KOPT-K1 (cell line): Measurements from ENCODE around the gene ELAVL1.
"Not testable (repeated sequence)": the region's sequence is repeated elsewhere in the genome, so short reads cannot be mapped to it uniquely, and the experiment has no call there.

Experiments
- H3K27ac ChIP-seq: fragments of 200-600 bp; sonication (generic); 2 replicates; pipeline ENCODE4 v1.5.1; 2016; ENCODE audit warnings: antibody characterized with exemption, mild to moderate bottlenecking, low read depth, low read length; ENCODE audit not compliant: poor library complexity, severe bottlenecking
- H3K36me3 ChIP-seq: fragments of 200-600 bp; sonication (generic); 2 replicates; pipeline ENCODE4 v1.5.1; 2017; ENCODE audit warnings: antibody characterized with exemption, mild to moderate bottlenecking, low read length, moderate library complexity; ENCODE audit not compliant: insufficient read depth
- H3K9me3 ChIP-seq: fragments of 200-600 bp; sonication (generic); 2 replicates; pipeline ENCODE4 v1.5.1; 2017; ENCODE audit warnings: antibody characterized with exemption, low read length, mild to moderate bottlenecking; ENCODE audit not compliant: insufficient read depth, poor library complexity, severe bottlenecking

The ELAVL1 gene

DNA sequence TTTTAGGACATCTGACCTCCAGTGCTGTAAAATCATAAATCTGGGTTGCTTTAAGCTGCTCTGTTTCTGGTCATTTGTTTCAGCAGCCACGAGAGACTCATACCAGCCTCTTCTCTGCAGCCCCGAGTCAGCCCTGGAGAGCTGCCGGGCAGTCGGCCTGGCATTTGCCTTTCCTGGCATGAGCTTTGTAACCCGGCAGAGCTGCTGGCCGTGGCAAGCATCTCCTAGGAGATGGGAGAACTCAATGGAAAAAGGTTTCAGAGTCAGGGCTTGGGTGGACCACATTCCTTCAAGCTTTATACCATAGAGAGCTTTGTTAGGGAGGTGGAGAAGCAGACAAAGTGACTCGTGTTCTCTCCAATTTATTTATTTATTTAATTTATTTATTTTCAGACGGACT lies 25.5 kb upstream of the ELAVL1 start:
- Histone ChIP-seq H3K36me3 (no peaks in the 10 kb centered on the region), H3K9me3 (no peaks in the 10 kb centered on the region), H3K27ac (no peak overlapping the region)

DNA sequence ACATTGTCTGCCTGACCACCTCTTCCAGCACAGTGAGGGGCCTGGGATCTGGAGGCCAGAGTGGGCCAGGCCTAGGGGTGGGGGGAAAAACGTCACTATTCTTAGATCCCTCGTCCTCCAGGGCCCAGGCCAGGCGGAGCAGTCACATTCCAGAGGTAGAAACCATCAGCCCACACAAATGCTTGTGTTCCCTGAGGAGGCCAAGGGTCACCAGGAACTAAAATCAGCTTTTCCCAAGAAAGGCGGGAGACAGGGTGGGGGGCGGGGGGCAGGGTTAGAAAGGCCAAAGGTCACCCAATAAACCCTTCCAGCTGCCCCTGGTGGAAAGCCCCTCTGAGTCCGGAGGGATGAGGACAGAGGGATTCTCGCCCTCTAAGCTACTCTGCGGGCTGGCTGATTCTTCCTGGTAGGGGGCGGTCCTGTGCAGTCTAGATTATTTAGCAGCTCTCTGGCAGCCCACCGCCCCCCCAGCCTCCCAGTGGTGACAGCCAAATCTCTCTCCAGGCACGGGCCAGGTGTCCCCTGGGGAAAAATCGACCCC lies 23.6 kb upstream of the ELAVL1 start:
- Histone ChIP-seq H3K27ac (no peak overlapping the region), H3K9me3 (no peaks in the 10 kb centered on the region), H3K36me3 (no peaks in the 10 kb centered on the region)

DNA sequence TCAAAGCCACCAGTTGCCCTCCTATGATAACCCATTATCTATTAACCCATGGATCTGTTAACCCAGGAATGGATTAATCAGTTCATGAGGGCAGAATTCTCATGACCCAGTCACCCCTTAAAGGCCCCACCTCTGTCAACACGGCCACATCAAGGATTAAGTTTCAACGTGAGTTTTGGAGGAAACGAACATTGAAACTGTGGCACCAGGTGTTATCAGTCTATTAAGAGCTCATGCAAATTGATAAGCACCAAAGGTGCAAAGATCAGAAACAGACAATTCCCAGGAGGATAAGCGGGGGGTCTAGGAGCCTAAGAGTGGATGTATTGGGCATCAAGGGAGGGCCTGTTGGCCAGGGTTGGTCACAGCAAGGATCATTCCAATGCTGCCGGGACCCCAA lies 19.9 kb upstream of the ELAVL1 start:
- H3K27ac ChIP-seq, result no peak overlapping the region
- H3K36me3 ChIP-seq, result no peaks in the 10 kb centered on the region
- H3K9me3 ChIP-seq, result no peaks in the 10 kb centered on the region

DNA sequence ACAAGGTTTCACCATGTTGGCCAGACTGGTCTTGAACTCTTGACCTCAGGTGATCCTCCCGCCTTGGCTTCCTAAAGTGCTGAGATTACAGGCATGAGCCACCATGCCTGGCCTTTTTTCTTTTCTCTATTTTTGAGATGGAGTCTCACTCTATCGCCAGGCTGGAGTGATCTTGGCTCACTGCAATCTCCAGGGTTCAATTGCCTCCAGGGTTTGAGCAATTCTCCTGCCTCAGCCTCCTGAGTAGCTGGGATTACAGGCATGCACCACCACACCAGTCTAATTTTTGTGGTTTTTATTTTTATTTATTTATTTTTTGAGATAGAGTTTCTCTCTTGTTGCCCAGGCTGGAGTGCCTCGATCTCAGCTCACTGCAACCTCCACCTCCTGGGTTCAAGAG lies 18.8 kb upstream of the ELAVL1 start:
- H3K9me3 ChIP-seq, H3K27ac ChIP-seq: not testable (repeated sequence)

DNA sequence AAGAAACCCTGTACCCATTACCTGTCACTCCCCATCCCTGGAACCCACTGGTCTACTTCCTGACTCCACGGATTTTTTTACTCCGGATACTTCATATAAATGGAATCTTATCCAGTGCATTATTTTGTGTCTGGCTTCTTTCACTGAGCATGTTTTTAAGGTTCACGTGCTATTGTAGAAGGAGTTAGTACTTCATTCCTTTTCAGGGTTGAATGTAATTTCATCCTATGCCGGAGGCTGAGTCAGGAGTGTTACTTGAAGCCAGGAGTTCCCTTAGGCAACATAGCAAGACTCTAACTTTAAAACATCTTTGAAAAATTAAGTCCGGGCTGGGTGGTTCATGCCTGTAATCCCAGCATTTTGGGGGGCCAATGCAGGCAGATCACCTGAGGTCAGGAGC lies 17.9 kb upstream of the ELAVL1 start:
- Histone ChIP-seq H3K9me3 (no peaks in the 10 kb centered on the region), H3K27ac (no peak overlapping the region), H3K36me3 (no peaks in the 10 kb centered on the region)

More for the DNA sequence above, 18.8 kb upstream of the ELAVL1 start:
- not testable (repeated sequence) for H3K36me3 ChIP-seq

DNA sequence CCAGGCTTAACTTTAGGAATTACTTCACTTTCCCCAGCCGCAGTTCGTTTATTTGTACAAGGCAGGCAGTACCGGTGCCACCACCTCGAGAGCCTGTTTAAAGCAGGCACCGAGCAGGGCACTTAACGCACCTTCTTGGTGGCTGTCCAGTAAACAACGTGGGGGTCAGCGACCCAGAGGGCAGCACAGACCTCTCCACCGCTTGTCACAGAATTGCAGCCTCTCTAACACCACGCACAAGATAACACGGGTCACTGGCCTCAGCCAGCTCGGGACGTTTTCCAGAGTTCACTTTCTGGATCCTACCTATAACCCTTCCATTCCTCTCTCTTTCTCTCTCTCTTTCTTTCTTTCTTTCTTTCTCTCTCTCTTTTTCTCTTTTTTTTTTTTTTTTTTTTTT lies 16.8 kb upstream of the ELAVL1 start:
- H3K27ac ChIP-seq, result no peak overlapping the region
- H3K9me3 ChIP-seq, result no peaks in the 10 kb centered on the region
- no peaks in the 10 kb centered on the region for H3K36me3 ChIP-seq

DNA sequence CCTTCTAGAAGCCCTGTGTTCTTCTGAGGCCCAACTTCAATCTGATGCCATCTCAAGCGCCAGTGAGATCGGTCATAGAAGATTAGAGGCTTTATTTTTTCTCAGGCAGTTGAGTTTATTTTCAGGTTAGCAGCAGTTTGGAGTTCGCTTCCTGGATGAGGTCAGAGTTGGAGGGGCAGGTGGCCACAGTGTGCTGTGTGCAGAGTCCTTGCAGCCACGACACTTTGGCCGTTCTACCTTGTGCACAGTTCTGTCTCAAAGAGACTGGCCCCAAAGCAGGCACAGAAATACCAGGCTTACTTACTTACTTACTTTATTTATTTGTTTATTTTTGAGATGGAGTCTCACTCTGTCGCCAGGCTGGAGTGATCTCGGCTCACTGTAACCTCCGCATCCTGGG lies 15.9 kb upstream of the ELAVL1 start:
- Histone ChIP-seq H3K36me3 (no peaks in the 10 kb centered on the region), H3K27ac (no peak overlapping the region), H3K9me3 (no peaks in the 10 kb centered on the region)

DNA sequence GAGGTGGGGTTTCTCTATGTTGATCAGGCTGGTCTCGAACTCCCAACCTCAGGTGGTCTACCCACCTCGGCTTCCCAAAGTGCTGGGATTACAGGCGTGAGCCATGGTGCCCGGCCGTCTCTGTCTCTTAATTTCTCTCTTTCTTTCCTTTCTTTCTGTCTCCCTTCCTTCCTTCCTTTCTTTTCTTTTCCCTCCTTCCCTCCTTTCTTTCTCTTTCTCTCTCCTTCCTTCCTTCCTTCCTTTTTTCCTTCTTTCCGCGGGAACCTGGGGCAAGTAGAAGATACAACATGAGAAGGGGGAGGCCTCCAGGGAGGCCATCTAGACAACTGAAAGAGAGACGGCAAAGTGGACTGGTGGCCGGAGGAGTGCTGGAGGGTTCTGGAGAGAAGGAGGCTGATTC lies 15.2 kb upstream of the ELAVL1 start:
- Histone ChIP-seq H3K36me3 (no peaks in the 10 kb centered on the region), H3K9me3 (no peaks in the 10 kb centered on the region), H3K27ac (no peak overlapping the region)

DNA sequence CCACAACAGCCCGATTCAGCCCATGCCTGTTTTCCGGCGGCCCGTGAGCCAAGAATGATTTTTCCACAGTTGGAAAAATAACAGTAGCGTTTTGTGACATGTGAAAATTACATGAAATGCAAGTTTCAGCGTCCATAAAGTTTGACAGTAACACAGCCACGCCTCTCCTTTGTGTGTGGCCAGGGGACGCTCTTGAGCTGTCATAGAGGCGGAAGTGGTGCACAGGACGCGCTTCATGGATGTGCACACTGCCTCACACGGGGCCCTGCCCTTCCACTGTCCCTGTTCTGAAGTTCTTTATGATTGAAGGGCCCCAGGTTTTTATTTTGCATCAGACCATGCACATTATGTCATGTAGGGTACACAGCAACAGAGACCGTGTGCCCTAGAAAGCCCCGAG lies 12.4 kb upstream of the ELAVL1 start:
- Histone ChIP-seq H3K36me3 (no peaks in the 10 kb centered on the region), H3K9me3 (no peaks in the 10 kb centered on the region), H3K27ac (no peak overlapping the region)

DNA sequence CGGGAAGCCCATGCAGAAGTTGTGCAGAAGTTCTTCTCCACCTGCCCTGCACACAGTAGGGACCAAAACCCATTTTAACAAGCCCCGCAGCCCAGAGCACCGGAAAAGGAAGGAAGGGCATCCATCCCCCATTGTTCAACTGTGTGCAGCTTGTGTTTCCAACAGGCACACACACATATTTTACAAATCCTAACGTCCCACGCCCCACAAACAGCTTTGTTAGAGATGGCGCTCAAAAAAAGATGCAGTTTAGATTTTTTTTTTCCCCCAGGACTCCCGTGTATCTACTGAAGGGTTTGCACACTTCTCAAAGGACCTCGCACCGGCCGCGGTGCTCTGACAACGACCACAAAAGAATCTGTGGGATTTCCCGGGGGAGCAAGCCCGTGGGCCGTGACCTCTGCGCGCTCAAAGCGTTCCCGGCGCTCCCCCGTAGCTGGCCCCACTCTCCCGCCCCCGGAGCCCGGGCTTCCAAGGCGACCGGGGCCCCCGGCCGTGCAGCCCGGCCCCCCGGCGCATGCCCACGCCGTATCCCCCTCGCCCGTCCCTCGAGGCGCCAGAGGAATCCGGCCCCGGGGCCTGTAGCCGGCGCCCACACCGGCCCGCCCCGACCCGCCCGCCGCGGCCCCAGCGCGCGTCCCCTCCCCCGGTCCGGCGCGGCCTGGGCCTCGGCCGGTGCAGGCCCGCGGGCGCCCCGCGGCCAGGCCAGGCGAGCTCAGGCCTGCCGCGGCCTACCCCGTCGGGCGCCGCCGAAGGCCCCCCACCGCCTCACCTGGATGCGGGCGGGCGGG lies 523 bp downstream of the ELAVL1 start:
- H3K36me3 ChIP-seq, result peaks cover 28% of the 10 kb centered on the region; the same call in 1 of the 2 replicates
- no peaks in the 10 kb centered on the region for H3K9me3 ChIP-seq
- H3K27ac ChIP-seq, result peak overlapping the region; percentile 70

DNA sequence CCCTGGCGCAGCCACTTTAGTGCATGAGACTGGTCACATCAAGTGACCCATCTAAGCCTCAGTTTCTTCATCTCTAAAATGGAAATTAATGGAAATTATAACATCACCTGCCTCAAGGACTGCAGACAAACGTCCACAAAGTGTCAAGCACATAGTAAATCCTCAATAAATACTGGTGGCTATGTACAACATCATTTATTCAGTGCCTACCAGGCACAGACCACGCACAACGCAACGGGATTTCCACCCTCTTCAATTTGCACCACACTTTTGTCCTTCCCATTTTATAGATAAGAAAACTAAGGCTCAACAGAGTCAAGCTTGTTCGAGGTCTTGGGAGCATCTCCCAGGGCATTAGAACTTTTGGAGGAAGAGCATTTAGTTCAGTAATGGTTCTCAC lies 1.4 kb downstream of the ELAVL1 start:
- Histone ChIP-seq H3K27ac (peak overlapping the region; percentile 70), H3K9me3 (no peaks in the 10 kb centered on the region), H3K36me3 (peaks cover 33% of the 10 kb centered on the region; the same call in 1 of the 2 replicates)

DNA sequence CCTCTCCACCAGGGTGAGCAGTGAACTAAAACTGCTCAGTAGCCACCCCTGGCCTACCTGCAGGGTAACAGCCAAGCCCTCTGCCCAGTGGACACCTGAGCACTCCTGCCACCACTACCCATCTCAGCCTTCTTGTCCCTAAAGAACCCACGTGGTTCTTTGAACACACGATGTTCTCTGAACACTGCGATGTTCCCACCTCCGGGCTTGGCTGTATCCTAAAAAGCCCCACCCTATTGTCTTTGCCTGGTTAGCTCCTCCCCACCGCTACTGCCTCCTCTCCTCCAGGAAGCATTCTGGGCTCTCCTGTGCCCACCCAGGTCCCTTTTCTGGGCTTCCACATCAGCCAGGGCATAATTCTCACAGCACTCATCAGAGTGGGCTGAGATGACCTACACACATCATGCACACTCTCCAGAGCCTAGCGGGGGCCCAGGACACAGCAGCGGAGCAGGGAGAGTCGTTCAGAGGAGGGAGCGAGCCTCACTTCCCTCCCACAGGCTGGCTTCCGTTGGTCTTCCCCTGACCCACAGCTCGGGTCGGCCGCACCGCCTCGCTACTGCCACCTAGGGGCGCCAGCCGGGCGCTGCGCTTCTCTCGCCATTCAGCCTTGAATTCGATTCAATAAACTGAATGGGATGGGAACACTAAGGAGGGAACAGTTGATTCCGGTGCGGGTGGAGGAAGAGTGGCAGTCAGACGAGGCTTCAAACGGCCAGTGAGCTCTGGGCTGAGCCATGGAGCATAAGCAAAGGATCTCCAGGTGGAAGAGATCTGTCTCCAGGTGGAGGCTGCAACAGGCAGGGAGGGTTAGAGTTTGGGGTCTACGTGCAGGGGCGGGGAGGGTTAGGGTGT lies 3.2 kb downstream of the ELAVL1 start:
- peak overlapping the region; percentile 24 for H3K27ac ChIP-seq
- no peaks in the 10 kb centered on the region for H3K9me3 ChIP-seq
- peaks cover 41% of the 10 kb centered on the region; the same call in 1 of the 2 replicates for H3K36me3 ChIP-seq

DNA sequence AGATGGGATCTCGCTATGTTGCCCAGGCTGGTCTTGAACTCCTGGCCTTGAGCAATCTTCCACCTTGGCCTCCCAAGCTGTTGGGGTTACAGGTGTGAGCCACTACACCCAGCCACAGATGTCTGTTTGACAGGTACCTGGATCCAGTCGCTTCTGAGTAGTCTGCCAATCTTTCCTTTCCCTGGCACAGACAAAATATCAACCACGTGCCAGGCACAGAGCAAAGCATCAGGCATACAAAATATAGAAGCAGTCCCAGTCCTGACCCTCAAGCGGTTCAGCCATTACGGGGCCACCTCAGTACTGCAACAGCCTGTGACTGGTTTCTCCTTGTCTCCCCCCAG lies 3.8 kb downstream of the ELAVL1 start:
- H3K27ac ChIP-seq, result no peak overlapping the region
- no peaks in the 10 kb centered on the region for H3K9me3 ChIP-seq
- peaks cover 41% of the 10 kb centered on the region; the same call in 1 of the 2 replicates for H3K36me3 ChIP-seq

DNA sequence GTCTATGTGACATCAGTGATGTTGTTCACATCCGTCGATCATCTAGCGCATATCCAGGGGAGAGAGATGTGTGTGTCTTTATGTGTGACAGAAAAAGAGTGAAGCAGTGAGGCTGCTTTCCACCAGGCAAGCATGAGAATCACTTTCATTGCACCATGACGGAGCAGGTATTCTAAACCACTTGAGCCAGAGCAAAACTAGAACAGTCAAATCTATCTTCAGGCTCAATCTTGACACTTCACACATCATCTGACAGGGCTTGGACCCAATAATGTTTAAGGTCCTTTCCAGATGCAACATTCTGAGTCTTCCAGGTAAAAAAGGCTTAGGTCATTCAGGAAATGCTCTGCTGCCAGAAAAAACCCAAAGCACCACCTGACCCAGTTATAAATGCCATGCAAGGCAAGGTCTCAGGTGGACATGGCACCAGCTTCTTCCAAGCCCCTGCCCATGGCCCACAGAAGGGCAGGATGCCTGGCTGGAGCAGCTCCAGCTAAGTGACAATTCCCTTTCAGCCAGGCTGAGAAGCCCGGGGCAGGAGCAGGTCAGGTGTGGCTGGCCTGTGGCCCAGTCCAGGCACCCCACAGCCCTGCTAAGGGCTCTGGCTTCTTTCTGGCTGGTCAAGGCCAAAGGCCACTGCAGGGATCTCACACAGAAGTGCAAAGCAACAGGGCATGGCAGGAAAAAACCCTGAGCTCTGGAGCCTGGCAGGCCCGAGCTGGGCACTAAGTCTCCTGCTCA lies 5.0 kb downstream of the ELAVL1 start:
- no peak overlapping the region for H3K27ac ChIP-seq

DNA sequence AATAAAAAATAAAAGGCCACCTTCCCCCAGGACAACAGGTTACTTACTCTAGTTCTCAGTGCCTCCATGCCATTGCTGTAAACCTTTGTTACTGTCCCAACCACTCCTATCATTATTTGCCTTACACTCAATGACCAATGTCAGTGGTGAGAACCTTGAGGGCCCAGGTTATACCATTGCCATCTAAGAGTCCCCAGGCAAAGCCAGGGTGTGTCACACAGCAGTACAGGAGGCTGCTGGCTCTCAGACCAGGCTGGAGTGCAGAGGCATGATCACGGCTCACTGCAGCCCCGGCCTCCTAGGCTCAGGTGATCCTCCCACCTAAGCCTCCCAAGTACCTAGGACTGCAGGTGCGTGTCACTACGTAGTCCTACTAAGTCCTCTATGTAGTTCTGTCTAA lies 6.1 kb downstream of the ELAVL1 start:
- Histone ChIP-seq H3K27ac (no peak overlapping the region), H3K36me3 (peaks cover 41% of the 10 kb centered on the region), H3K9me3 (no peaks in the 10 kb centered on the region)

More for the DNA sequence above, 5.0 kb downstream of the ELAVL1 start:
- peaks cover 41% of the 10 kb centered on the region; the same call in 1 of the 2 replicates for H3K36me3 ChIP-seq
- H3K9me3 ChIP-seq, result no peaks in the 10 kb centered on the region
